Measurements from ENCODE around the gene FGF2.

FGF2 gene

GRCh38 chr4:122921300-122921699 lies 94.7 kb downstream of the FGF2 start:
- Histone ChIP-seq H3K4me2 (ENCODE audit: low read depth, low read length) (peak overlapping the region; percentile 94; the same call in 1 of the 2 replicates), H3K9me3 (replicated peaks; ENCODE audit: insufficient read depth, low read length) (no peaks in the 10 kb centered on the region), H2AFZ (ENCODE audit: low read length) (no peak overlapping the region; the same call in 1 of the 2 replicates), H3K4me3 (ENCODE audit: low read length) (0 out of 2 replicates have a peak overlapping the region, but pooled peaks have one; percentile 91), H3K9ac (ENCODE audit: low read length) (no peak overlapping the region), H3K36me3 (replicated peaks; ENCODE audit: insufficient read depth, low read length) (no peaks in the 10 kb centered on the region), H3K27me3 (replicated peaks; ENCODE audit: insufficient read depth, low read length) (no peaks in the 10 kb centered on the region), H4K20me1 (ENCODE audit: insufficient read depth, low read length) (no peaks in the 10 kb centered on the region), H3K27ac (ENCODE audit: low read length) (no peak overlapping the region), H3F3A (ENCODE audit: insufficient read depth, low read length) (peaks cover 19% of the 10 kb centered on the region), H3K9me2 (replicated peaks; ENCODE audit: insufficient read depth, low read length) (no peaks in the 10 kb centered on the region), H3K79me2 (ENCODE audit: low read length) (peaks cover 33% of the 10 kb centered on the region), H3K4me1 (ENCODE audit: low read length) (peaks cover 6% of the 10 kb centered on the region)
- TF ChIP-seq EZH2phosphoT487 (IDR thresholded peaks at IDR 0.05; ENCODE audit: low read length) (no peak), EZH2 (optimal IDR thresholded peaks at IDR 0.05; ENCODE audit: low read depth, low read length) (no peak), CTCF (IDR thresholded peaks at IDR 0.05; ENCODE audit: low read length) (no peak)
- no peak for DNase-seq

DNA sequence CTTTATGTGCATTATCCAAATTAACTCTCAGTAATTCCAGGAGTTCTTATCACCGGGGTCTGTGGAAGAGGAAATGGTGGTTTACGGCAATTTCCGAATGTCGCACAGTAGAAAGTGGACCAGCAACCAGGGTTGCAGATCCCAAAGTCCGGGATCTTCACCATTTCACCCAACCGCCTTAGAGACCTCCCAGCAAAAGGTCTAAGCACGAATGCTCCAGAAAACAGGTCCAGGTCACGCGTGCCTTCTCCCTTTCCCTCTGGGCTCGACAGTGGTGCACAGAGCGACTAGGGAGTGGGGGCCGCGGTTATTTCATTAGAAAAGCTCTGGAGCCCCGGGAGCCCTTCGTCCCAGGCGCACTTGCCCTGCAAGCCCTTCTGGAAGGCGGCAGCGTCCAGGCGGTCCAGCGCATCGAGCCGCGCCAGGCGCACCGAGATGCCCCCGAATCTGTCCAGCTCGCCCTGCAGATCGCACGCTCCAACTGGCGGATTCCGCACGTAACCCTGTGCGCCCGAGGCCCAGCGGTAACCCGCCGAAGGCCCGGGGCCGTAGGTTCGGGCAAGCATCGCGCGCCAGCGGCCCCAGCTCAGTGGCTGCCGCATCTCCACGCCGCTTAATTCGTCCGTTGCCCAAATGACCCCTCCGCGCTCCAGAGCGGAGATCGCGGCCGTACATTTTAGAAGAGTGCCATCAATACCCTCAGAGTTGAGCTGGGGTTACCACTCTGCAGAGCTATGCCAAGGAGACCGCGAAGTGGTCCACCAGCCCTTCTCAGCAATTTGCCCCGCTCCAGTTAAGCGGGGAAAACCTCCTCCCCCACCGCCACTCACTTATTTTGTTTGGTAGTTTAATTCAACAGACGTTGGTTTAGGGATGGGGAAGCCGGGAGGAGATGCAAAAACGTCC lies 95.6 kb downstream of the FGF2 start, which contains the start of gene NUDT6:
Gene NUDT6, minus strand, starts transcription at position 627 of the 906 bp plus-strand sequence. Its CDS starts 25 bp downstream, at position 602.
- Histone ChIP-seq H4K20me1 (ENCODE audit: insufficient read depth, low read length) (no peaks in the 10 kb centered on the region), H3K79me2 (ENCODE audit: low read length) (peaks cover 37% of the 10 kb centered on the region), H3K36me3 (replicated peaks; ENCODE audit: insufficient read depth, low read length) (no peaks in the 10 kb centered on the region), H3K9ac (ENCODE audit: low read length) (peak within 1 kb of the TSS; percentile 72), H3K9me2 (replicated peaks; ENCODE audit: insufficient read depth, low read length) (no peaks in the 10 kb centered on the region), H3K27me3 (replicated peaks; ENCODE audit: insufficient read depth, low read length) (no peaks in the 10 kb centered on the region), H2AFZ (ENCODE audit: low read length) (peak within 1 kb of the TSS; percentile 90), H3K27ac (ENCODE audit: low read length) (peak within 1 kb of the TSS; percentile 76; the same call in 1 of the 2 replicates), H3K4me2 (ENCODE audit: low read depth, low read length) (peak within 1 kb of the TSS; percentile 94), H3K9me3 (replicated peaks; ENCODE audit: insufficient read depth, low read length) (no peaks in the 10 kb centered on the region), H3F3A (ENCODE audit: insufficient read depth, low read length) (peaks cover 19% of the 10 kb centered on the region), H3K4me3 (ENCODE audit: low read length) (peak within 1 kb of the TSS; percentile 91), H3K4me1 (ENCODE audit: low read length) (peaks cover 6% of the 10 kb centered on the region)
- TF ChIP-seq EZH2 (optimal IDR thresholded peaks at IDR 0.05; ENCODE audit: low read depth, low read length) (no peak), CTCF (IDR thresholded peaks at IDR 0.05; ENCODE audit: low read length) (no peak), EZH2phosphoT487 (IDR thresholded peaks at IDR 0.05; ENCODE audit: low read length) (no peak)
- peak; percentile 73 for DNase-seq

GRCh38 chr4:122922877-122923511 lies 96.4 kb downstream of the FGF2 start:
- Histone ChIP-seq H3K9me2 (replicated peaks; ENCODE audit: insufficient read depth, low read length) (no peaks in the 10 kb centered on the region), H3K4me2 (ENCODE audit: low read depth, low read length) (peak overlapping the region; percentile 94), H4K20me1 (ENCODE audit: insufficient read depth, low read length) (no peaks in the 10 kb centered on the region), H3F3A (ENCODE audit: insufficient read depth, low read length) (peaks cover 19% of the 10 kb centered on the region), H3K9ac (ENCODE audit: low read length) (peak overlapping the region; percentile 72), H3K9me3 (replicated peaks; ENCODE audit: insufficient read depth, low read length) (no peaks in the 10 kb centered on the region), H3K79me2 (ENCODE audit: low read length) (peaks cover 37% of the 10 kb centered on the region), H3K4me1 (ENCODE audit: low read length) (peaks cover 6% of the 10 kb centered on the region), H3K36me3 (replicated peaks; ENCODE audit: insufficient read depth, low read length) (no peaks in the 10 kb centered on the region), H3K27me3 (replicated peaks; ENCODE audit: insufficient read depth, low read length) (no peaks in the 10 kb centered on the region), H2AFZ (ENCODE audit: low read length) (peak overlapping the region; percentile 90), H3K27ac (ENCODE audit: low read length) (peak overlapping the region; percentile 76; the same call in 1 of the 2 replicates), H3K4me3 (ENCODE audit: low read length) (peak overlapping the region; percentile 91)
- peak; percentile 90 for DNase-seq
- TF ChIP-seq EZH2 (optimal IDR thresholded peaks at IDR 0.05; ENCODE audit: low read depth, low read length), result no peak
- no peak for TF ChIP-seq EZH2phosphoT487 (IDR thresholded peaks at IDR 0.05; ENCODE audit: low read length)
- no peak for TF ChIP-seq CTCF (IDR thresholded peaks at IDR 0.05; ENCODE audit: low read length)

Measured in MM.1S (cell line).